ENCODE measurements around the gene RXRA.
A peak's percentile ranks its signal among the peaks of the same experiment; 100 is the strongest.

The RXRA gene

GRCh38 chr9:134375011-134375390 is 48.7 kb downstream of the RXRA start:
- no peak for DNase-seq (ENCODE audit: low read depth)
- in situ Hi-C loops (cut with HindIII; ENCODE audit: low sequenced_read_pairs) = no loop called here
- no peak for TF ChIP-seq CTCF (IDR thresholded peaks at IDR 0.05; ENCODE audit: low read depth, low read length, missing control alignments)
- no peak overlapping the region for H3K4me3 ChIP-seq (ENCODE audit: low read depth, low read length)

- TF ChIP-seq CTCF (IDR thresholded peaks at IDR 0.05; ENCODE audit: low read depth, low read length, missing control alignments) = no peak
- peak; percentile 49 for DNase-seq (ENCODE audit: low read depth)
- no peak overlapping the region for H3K4me3 ChIP-seq (ENCODE audit: low read depth, low read length)
- in situ Hi-C loops (cut with HindIII; ENCODE audit: low sequenced_read_pairs) = no loop called here
These were observed 49.5 kb downstream of the RXRA start for GRCh38 chr9:134375430-134376385.

- DNase-seq (ENCODE audit: low read depth) = no peak
- no peak overlapping the region for H3K4me3 ChIP-seq (ENCODE audit: low read depth, low read length)
- in situ Hi-C loops (cut with HindIII; ENCODE audit: low sequenced_read_pairs) = no loop called here
- no peak for TF ChIP-seq CTCF (IDR thresholded peaks at IDR 0.05; ENCODE audit: low read depth, low read length, missing control alignments)
These were observed 50.3 kb downstream of the RXRA start for GRCh38 chr9:134376386-134377142.

- in situ Hi-C loops (cut with HindIII; ENCODE audit: low sequenced_read_pairs) = no loop called here
- no peak for DNase-seq (ENCODE audit: low read depth)
- TF ChIP-seq CTCF (IDR thresholded peaks at IDR 0.05; ENCODE audit: low read depth, low read length, missing control alignments) = no peak
- no peak overlapping the region for H3K4me3 ChIP-seq (ENCODE audit: low read depth, low read length)
These were observed 50.9 kb downstream of the RXRA start for GRCh38 chr9:134377143-134377484.

- H3K4me3 ChIP-seq (ENCODE audit: low read depth, low read length) = no peak overlapping the region
- in situ Hi-C loops (cut with HindIII; ENCODE audit: low sequenced_read_pairs) = no loop called here
- no peak for DNase-seq (ENCODE audit: low read depth)
- no peak for TF ChIP-seq CTCF (IDR thresholded peaks at IDR 0.05; ENCODE audit: low read depth, low read length, missing control alignments)
These were observed 51.7 kb downstream of the RXRA start for GRCh38 chr9:134377976-134378375.

GRCh38 chr9:134378901-134379338 is 52.7 kb downstream of the RXRA start:
- in situ Hi-C loops (cut with HindIII; ENCODE audit: low sequenced_read_pairs) = no loop called here
- DNase-seq (ENCODE audit: low read depth) = no peak
- no peak for TF ChIP-seq CTCF (IDR thresholded peaks at IDR 0.05; ENCODE audit: low read depth, low read length, missing control alignments)
- H3K4me3 ChIP-seq (ENCODE audit: low read depth, low read length) = no peak overlapping the region

All from astrocyte of the cerebellum (primary cell).